Spleen (tissue), 11 donors: ENCODE measurements around the gene PRUNE1. TPM values are rescaled to one million over a fixed set of nuclear protein-coding genes. Genes with fewer than 3 reads are reported as not detected.
A peak's percentile ranks its signal among the peaks of the same experiment; 100 is the strongest.

Source experiments
- DNase-seq: peaks from one replicate; pipeline ENCODE4 v3.0.0-alpha.2; 2020
- H3K27ac ChIP-seq, 8 donors: fragments of 200-600 bp; sonication (generic) in 7 of 8; 1 replicate in 4 of 8; 2 replicates in 4 of 8; pipeline versions ENCODE4 v1.5.0 to v1.8.0; 2016 to 2021; ENCODE audit warnings: inconsistent platforms in 4 of 8, mild to moderate bottlenecking in 4 of 8, moderate library complexity in 1 of 8
- H3K27me3 ChIP-seq, 7 donors: fragments of 200-600 bp; sonication (generic) in 6 of 7; replicated peaks in 1 of 7; 1 replicate in 4 of 7; 2 replicates in 3 of 7; pipeline versions ENCODE4 v1.5.0 to v1.8.0; 2016 to 2021; ENCODE audit warnings: inconsistent platforms in 3 of 7, mild to moderate bottlenecking in 1 of 7
- H3K36me3 ChIP-seq, 6 donors: fragments of 200-600 bp; sonication (generic) in 5 of 6; 1 replicate in 4 of 6; 2 replicates in 2 of 6; pipeline versions ENCODE4 v1.5.0 to v1.8.0; 2016 to 2021; ENCODE audit warnings: inconsistent platforms in 2 of 6
- H3K4me1 ChIP-seq, 6 donors: fragments of 200-600 bp; sonication (generic) in 5 of 6; 1 replicate in 3 of 6; 2 replicates in 3 of 6; pipeline versions ENCODE4 v1.5.0 to v1.8.0; 2016 to 2021; ENCODE audit warnings: inconsistent platforms in 3 of 6
- H3K4me3 ChIP-seq, 8 donors: fragments of 200-600 bp; sonication (generic) in 7 of 8; 1 replicate in 4 of 8; 2 replicates in 4 of 8; pipeline versions ENCODE4 v1.5.0 to v1.8.0; 2016 to 2021; ENCODE audit warnings: inconsistent platforms in 4 of 8, mild to moderate bottlenecking in 4 of 8, moderate library complexity in 2 of 8
- H3K9me3 ChIP-seq, 8 donors: fragments of 200-600 bp; sonication (generic) in 7 of 8; 1 replicate in 4 of 8; 2 replicates in 4 of 8; pipeline versions ENCODE4 v1.5.0 to v1.8.0; 2016 to 2021; ENCODE audit warnings: inconsistent platforms in 4 of 8
- POLR2A ChIP-seq, 3 donors: fragments of 450-650 bp; IDR thresholded peaks; one replicate each; pipeline ENCODE4 v1.5.1; 2017; ENCODE audit warnings: antibody characterized with exemption in 3 of 3, mild to moderate bottlenecking in 1 of 3
- POLR2AphosphoS5 ChIP-seq, 3 donors: sonication (generic); formaldehyde crosslinking; IDR thresholded peaks; one replicate each; pipeline ENCODE4 v1.5.1; 2017; ENCODE audit warnings: antibody characterized with exemption in 3 of 3
- WGBS, 5 donors: extraction: QIAGEN DNeasy Blood & Tissue Kit in 3 of 5; methylation state at CpG; one replicate each; pipeline versions ENCODE4 v1.1.5 to v1.1.7; 2013 to 2018; 5-methylcytosine and 5-hydroxymethylcytosine counted together
- intact Hi-C: fragments of 100-400 bp; cut with DNase I; formaldehyde crosslinking; loops from one replicate; pipeline ENCODE4 v1.15.0; 2023; ENCODE audit warnings: low total_unique reads
- polyA plus RNA-seq, 3 donors: library from polyadenylated mRNA; stranded (reverse); fragments of 200-250 nt; gene quantifications; one replicate each; pipeline ENCODE4 v1.2.1, GENCODE V29; 2013
- total RNA-seq, 7 donors: library from RNA; depleted of rRNA in 3 of 7; stranded (reverse); fragments of >200 nt in 3 of 7; fragmentation: NEBNext Ultra II Directional in 4 of 7; extraction: Animal tissue kit (Norgen Biotek cat#: 25700) in 4 of 7; gene quantifications; one replicate each; pipeline versions ENCODE4 v1.1.0 to v1.2.1, GENCODE V29; 2016 to 2021
- TF ChIP-seq, protein P1 (sequence below), 11 experiments: fragments of 200-600 bp in 7 of 11; fragments of 450-650 bp in 4 of 11; sonication (generic) in 4 of 11; IDR thresholded peaks in 8 of 11; conservative IDR thresholded peaks in 3 of 11; 1 replicate in 7 of 11; 2 replicates in 4 of 11; pipeline versions ENCODE4 v1.4.0 to v1.8.0; 2016 to 2021; ENCODE audit warnings: antibody characterized with exemption in 11 of 11, inconsistent platforms in 4 of 11, mild to moderate bottlenecking in 1 of 11
- donor health status: healthy with polysubstance abuse.
- donor health status: DM: no; HTN: no; CAD: no; lungs with moderate emphysema.
- donor health status: DM: no; HTN: no; CAD: no.
- donor health status: Bipolar disorder and iron deficiency.
- donor health status: healthy.
- donor health status: DM: no; HTN: no; CAD: no.
- donor health status: DM: yes; HTN: yes; CAD: no.

The PRUNE1 gene
- total and polyA plus RNA-seq, 10 donors: 9.2 to 22.6 (median 17.0) TPM

DNA sequence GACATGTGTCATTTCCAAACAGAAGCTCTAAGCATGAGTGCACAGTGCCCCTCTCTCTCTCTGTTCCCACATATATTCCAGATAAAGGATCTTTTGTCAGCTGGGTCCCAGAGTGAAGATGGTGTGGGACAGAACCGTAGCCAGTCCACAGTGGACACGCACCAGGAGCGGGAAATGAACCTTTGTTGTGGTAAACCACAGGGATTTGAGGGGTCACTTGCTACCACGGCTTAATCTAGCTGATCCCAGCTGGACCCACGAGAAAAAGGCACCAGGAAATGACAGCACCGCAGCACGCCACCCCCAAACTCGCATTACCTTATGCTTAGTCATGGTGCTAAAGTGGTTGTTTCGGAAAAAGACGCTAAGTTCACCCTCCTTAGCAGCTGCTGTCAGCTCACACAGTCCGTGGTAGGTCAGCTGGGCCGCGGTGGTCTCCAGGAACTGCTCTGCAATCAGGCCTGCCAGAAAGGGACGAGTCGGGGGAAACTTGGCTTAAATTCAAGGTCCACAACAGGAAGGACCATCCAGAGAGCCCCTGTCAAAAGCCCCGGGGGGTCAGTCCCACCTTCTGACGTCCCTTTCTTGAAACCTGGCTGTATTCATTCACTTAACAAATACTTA is 9.1 kb upstream of the PRUNE1 start:
- TF ChIP-seq, protein P1, sequence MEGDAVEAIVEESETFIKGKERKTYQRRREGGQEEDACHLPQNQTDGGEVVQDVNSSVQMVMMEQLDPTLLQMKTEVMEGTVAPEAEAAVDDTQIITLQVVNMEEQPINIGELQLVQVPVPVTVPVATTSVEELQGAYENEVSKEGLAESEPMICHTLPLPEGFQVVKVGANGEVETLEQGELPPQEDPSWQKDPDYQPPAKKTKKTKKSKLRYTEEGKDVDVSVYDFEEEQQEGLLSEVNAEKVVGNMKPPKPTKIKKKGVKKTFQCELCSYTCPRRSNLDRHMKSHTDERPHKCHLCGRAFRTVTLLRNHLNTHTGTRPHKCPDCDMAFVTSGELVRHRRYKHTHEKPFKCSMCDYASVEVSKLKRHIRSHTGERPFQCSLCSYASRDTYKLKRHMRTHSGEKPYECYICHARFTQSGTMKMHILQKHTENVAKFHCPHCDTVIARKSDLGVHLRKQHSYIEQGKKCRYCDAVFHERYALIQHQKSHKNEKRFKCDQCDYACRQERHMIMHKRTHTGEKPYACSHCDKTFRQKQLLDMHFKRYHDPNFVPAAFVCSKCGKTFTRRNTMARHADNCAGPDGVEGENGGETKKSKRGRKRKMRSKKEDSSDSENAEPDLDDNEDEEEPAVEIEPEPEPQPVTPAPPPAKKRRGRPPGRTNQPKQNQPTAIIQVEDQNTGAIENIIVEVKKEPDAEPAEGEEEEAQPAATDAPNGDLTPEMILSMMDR (IDR thresholded peaks at IDR 0.05 in 8 of 11, conservative IDR thresholded peaks at IDR 0.05 in 3 of 11): no peak
- TF ChIP-seq POLR2A (IDR thresholded peaks at IDR 0.05) (no peak), POLR2AphosphoS5 (IDR thresholded peaks at IDR 0.05) (no peak)
- Histone ChIP-seq H3K4me3 (no peak overlapping the region), H3K27me3 (no peaks in the 10 kb centered on the region), H3K36me3 (peaks cover 0 to 80% (median 28%) of the 10 kb centered on the region in 6 donors), H3K9me3 (no peaks in the 10 kb centered on the region), H3K27ac (peak overlapping the region in 5 of 8 donors; percentile 28 to 95 (median 51)), H3K4me1 (peaks cover 14 to 72% (median 46%) of the 10 kb centered on the region in 6 donors)
- intact Hi-C loops: no loop called here
- DNase-seq: no peak
- 29 to 58% (median 36%) methylated on average over 15 to 17 of the region's 17 CpGs for WGBS, 5 donors

GRCh38 chr1:150999926-151000325 is 8.3 kb upstream of the PRUNE1 start:
- Histone ChIP-seq H3K4me3 (no peak overlapping the region), H3K27me3 (no peaks in the 10 kb centered on the region), H3K27ac (peak overlapping the region in 2 of 8 donors; percentile 61 to 95), H3K4me1 (peaks cover 17 to 79% (median 53%) of the 10 kb centered on the region in 6 donors), H3K9me3 (no peaks in the 10 kb centered on the region), H3K36me3 (peaks cover 0 to 75% (median 28%) of the 10 kb centered on the region in 6 donors)
- DNase-seq: no peak
- WGBS, 5 donors: 56 to 74% (median 60%) methylated on average over 2 of the region's 2 CpGs
- TF ChIP-seq POLR2AphosphoS5 (IDR thresholded peaks at IDR 0.05) (no peak), POLR2A (IDR thresholded peaks at IDR 0.05) (no peak)
- TF ChIP-seq, protein P1 (IDR thresholded peaks at IDR 0.05 in 8 of 11, conservative IDR thresholded peaks at IDR 0.05 in 3 of 11): no peak
- intact Hi-C loops: no loop called here

- H3K36me3 ChIP-seq: peaks cover 0 to 70% (median 28%) of the 10 kb centered on the region in 6 donors
- H3K4me1 ChIP-seq: peaks cover 21 to 79% (median 57%) of the 10 kb centered on the region in 6 donors
Measured at GRCh38 chr1:151000408-151000807, 7.8 kb upstream of the PRUNE1 start.

GRCh38 chr1:151001602-151002001 is 6.6 kb upstream of the PRUNE1 start:
- H3K36me3 ChIP-seq: peaks cover 0 to 61% (median 28%) of the 10 kb centered on the region in 6 donors
- H3K9me3 ChIP-seq: no peaks in the 10 kb centered on the region
- peaks cover 25 to 82% (median 60%) of the 10 kb centered on the region in 6 donors for H3K4me1 ChIP-seq
- TF ChIP-seq POLR2AphosphoS5 (IDR thresholded peaks at IDR 0.05) (no peak), POLR2A (IDR thresholded peaks at IDR 0.05) (no peak)
- TF ChIP-seq, protein P1 (IDR thresholded peaks at IDR 0.05 in 8 of 11, conservative IDR thresholded peaks at IDR 0.05 in 3 of 11): no peak
- intact Hi-C loops: no loop called here
- peak overlapping the region in 7 of 8 donors; percentile 64 to 95 (median 86) for H3K27ac ChIP-seq
- peak overlapping the region in 1 of 8 donors; percentile 87 for H3K4me3 ChIP-seq
- no peak for DNase-seq
- 46 to 77% (median 62%) methylated on average over 4 of the region's 4 CpGs for WGBS, 5 donors
- no peaks in the 10 kb centered on the region for H3K27me3 ChIP-seq

More at GRCh38 chr1:151000408-151000807, 7.8 kb upstream of the PRUNE1 start:
- no peak for DNase-seq
- 89 to 98% (median 91%) methylated on average over 3 of the region's 3 CpGs for WGBS, 5 donors
- no peak overlapping the region for H3K4me3 ChIP-seq
- TF ChIP-seq POLR2A (IDR thresholded peaks at IDR 0.05) (no peak), POLR2AphosphoS5 (IDR thresholded peaks at IDR 0.05) (no peak)
- TF ChIP-seq, protein P1 (IDR thresholded peaks at IDR 0.05 in 8 of 11, conservative IDR thresholded peaks at IDR 0.05 in 3 of 11): no peak
- H3K9me3 ChIP-seq: no peaks in the 10 kb centered on the region
- intact Hi-C loops: no loop called here
- H3K27ac ChIP-seq: peak overlapping the region in 2 of 8 donors; percentile 91 to 95
- no peaks in the 10 kb centered on the region for H3K27me3 ChIP-seq
